HepG2 (cell line): ENCODE results near the gene AGTPBP1. TPM values are rescaled to one million over a fixed set of nuclear protein-coding genes. Genes with fewer than 3 reads are reported as not detected.

Source experiments
- ATAC-seq: fragments of 200-7000 bp; cut with Tn5 transposase; 3 replicates; pipeline ENCODE4 v1.9.1; 2020; ENCODE audit warnings: mild to moderate bottlenecking, moderate library complexity
- BruUV-seq: library from RNA; stranded (reverse); fragments of 400-500 nt; replicated peaks from 2 replicates; lab custom pipeline; 2021; lab: Mats Ljungman, UMichigan
- CTCF ChIA-PET: fragments of 300-600 bp; formaldehyde crosslinking; extraction: SDS; loops from one replicate; lab custom pipeline; 2021; ENCODE audit warnings: low total read pairs, inconsistent platforms, low intra/inter-chr PET ratio; lab: Yijun Ruan, JAX
- POLR2A ChIA-PET: fragments of 350-600 bp; sonication (Branson Sonifier 250); formaldehyde crosslinking; loops from one replicate; lab custom pipeline; 2020; ENCODE audit warnings: antibody characterized with exemption, inconsistent platforms; lab: Yijun Ruan, JAX
- DNase-seq: peaks from one replicate; pipeline ENCODE4 v3.0.0-alpha.2; 2015; ENCODE audit warnings: low spot score
- FAIRE-seq: peaks from 3 replicates; lab custom pipeline; 2011; peaks lifted over from hg19 to GRCh38; lab: Jason Lieb, UNC
- H2AFZ ChIP-seq: one replicate; pipeline ENCODE4 v1.6.1; 2011; ENCODE audit warnings: low read length, inconsistent platforms
- H3K27ac ChIP-seq: fragments of 300-600 bp; 3 replicates; pipeline ENCODE4 v1.8.0; 2011; ENCODE audit warnings: mixed run types, mild to moderate bottlenecking, mixed read lengths, low read length, inconsistent platforms; ENCODE audit not compliant: insufficient read depth; ENCODE audit errors: extremely low read length
- H3K27me3 ChIP-seq, 2 experiments: fragments of 200-600 bp in 1 of 2; 2 replicates in 1 of 2; 3 replicates in 1 of 2; pipeline versions ENCODE4 v1.6.0 to v1.8.0; 2011; ENCODE audit warnings: low read length in 2 of 2, mild to moderate bottlenecking in 2 of 2, moderate library complexity in 2 of 2, inconsistent platforms in 1 of 2; ENCODE audit not compliant: insufficient read depth in 2 of 2, control insufficient read depth in 1 of 2
- H3K36me3 ChIP-seq, 2 experiments: fragments of 200-600 bp in 1 of 2; replicated peaks in 1 of 2; 2 replicates in 1 of 2; 3 replicates in 1 of 2; pipeline versions ENCODE4 v1.5.1 to v1.8.0; 2011; ENCODE audit warnings: low read length in 2 of 2, inconsistent platforms in 1 of 2; ENCODE audit not compliant: insufficient read depth in 2 of 2, control insufficient read depth in 1 of 2
- H3K4me1 ChIP-seq: 2 replicates; pipeline ENCODE4 v1.5.1; 2012; ENCODE audit warnings: low read length, inconsistent platforms; ENCODE audit not compliant: insufficient read depth
- H3K4me2 ChIP-seq: 2 replicates; pipeline ENCODE4 v1.6.0; 2011; ENCODE audit warnings: low read depth, low read length, inconsistent platforms
- H3K4me3 ChIP-seq, 3 experiments: fragments of 200-600 bp in 1 of 3; sonication (generic), shearing (Covaris generic) in 1 of 3; replicated peaks in 1 of 3; 2 replicates each; pipeline ENCODE4 v1.5.1; 2011 to 2016; ENCODE audit warnings: low read length in 3 of 3, inconsistent platforms in 2 of 3, low read depth in 2 of 3, mild to moderate bottlenecking in 2 of 3, control low read depth in 1 of 3, mixed read lengths in 1 of 3; ENCODE audit not compliant: insufficient read depth in 1 of 3
- H3K79me2 ChIP-seq: one replicate; pipeline ENCODE4 v1.6.1; 2011; ENCODE audit warnings: low read length, inconsistent platforms; ENCODE audit not compliant: insufficient read depth
- H3K9ac ChIP-seq: 2 replicates; pipeline ENCODE4 v1.6.0; 2011; ENCODE audit warnings: mild to moderate bottlenecking, low read depth, low read length, inconsistent platforms; ENCODE audit not compliant: insufficient read depth
- H3K9me3 ChIP-seq: 2 replicates; pipeline ENCODE4 v1.5.1; 2012; ENCODE audit warnings: mild to moderate bottlenecking, low read length
- H4K20me1 ChIP-seq: 2 replicates; pipeline ENCODE4 v1.6.0; 2011; ENCODE audit warnings: inconsistent platforms, mild to moderate bottlenecking, low read length, moderate library complexity; ENCODE audit not compliant: insufficient read depth
- ATF7 ChIP-seq, 2 experiments: fragments of 450-650 bp in 1 of 2; sonication (generic) in 1 of 2; formaldehyde crosslinking in 1 of 2; IDR thresholded peaks; 2 replicates each; pipeline versions ENCODE4 v1.4.0 to v1.6.1; 2016 to 2020; ENCODE audit warnings: antibody characterized with exemption in 1 of 2, mild to moderate bottlenecking in 1 of 2, missing genetic modification reagents in 1 of 2
- CC2D1A ChIP-seq: sonication (generic); formaldehyde crosslinking; IDR thresholded peaks from 2 replicates; pipeline ENCODE4 v1.8.1; 2023; ENCODE audit warnings: mild to moderate bottlenecking, missing genetic modification reagents
- GTF3A ChIP-seq: sonication (generic); formaldehyde crosslinking; conservative IDR thresholded peaks from 2 replicates; pipeline ENCODE4 v1.4.0; 2020; ENCODE audit warnings: mild to moderate bottlenecking, missing genetic modification reagents
- HDAC2 ChIP-seq: sonication (generic); formaldehyde crosslinking; IDR thresholded peaks from 2 replicates; pipeline ENCODE4 v1.4.0; 2020; ENCODE audit warnings: missing genetic modification reagents
- HMGA1 ChIP-seq: sonication (generic); formaldehyde crosslinking; conservative IDR thresholded peaks from 2 replicates; pipeline ENCODE4 v1.4.0; 2020; ENCODE audit warnings: missing genetic modification reagents
- HOXD1 ChIP-seq: sonication (generic); formaldehyde crosslinking; IDR thresholded peaks from 2 replicates; pipeline ENCODE4 v1.5.0; 2020; ENCODE audit warnings: missing genetic modification reagents
- KAT2B ChIP-seq: fragments of 150-350 bp; IDR thresholded peaks from 2 replicates; pipeline ENCODE4 v1.6.1; 2014; ENCODE audit warnings: low read depth, low read length, borderline replicate concordance
- STAG1 ChIP-seq: sonication (generic); formaldehyde crosslinking; IDR thresholded peaks from 2 replicates; pipeline ENCODE4 v1.4.0; 2020; ENCODE audit warnings: missing genetic modification reagents
- TP53 ChIP-seq: sonication (generic); formaldehyde crosslinking; conservative IDR thresholded peaks from 2 replicates; pipeline ENCODE4 v1.4.0; 2020; ENCODE audit warnings: missing genetic modification reagents
- ZNF619 ChIP-seq: sonication (generic); formaldehyde crosslinking; IDR thresholded peaks from 2 replicates; pipeline ENCODE4 v1.4.0; 2020; ENCODE audit warnings: mild to moderate bottlenecking, missing genetic modification reagents
- ZNF777 ChIP-seq: sonication (generic); formaldehyde crosslinking; IDR thresholded peaks from 2 replicates; pipeline ENCODE4 v1.4.0; 2020; ENCODE audit warnings: missing genetic modification reagents
- WGBS: methylation state at CpG from one replicate; pipeline ENCODE4 v1.1.6; 2017; ENCODE audit warnings: low lambda C conversion rate; 5-methylcytosine and 5-hydroxymethylcytosine counted together
- in situ Hi-C: cut with HindIII; loops from 2 replicates; pipeline ENCODE4 v1.10.0; 2017; ENCODE audit warnings: low pct_unique_long_range_greater_than_20kb; ENCODE audit not compliant: extremely low pct_ligation_motif_present
- intact Hi-C: fragments of 100-400 bp; cut with micrococcal nuclease; formaldehyde crosslinking; loops from one replicate; pipeline ENCODE4 v1.10.0; 2022; ENCODE audit not compliant: unreplicated experiment
- polyA plus RNA-seq, 8 experiments: library from polyadenylated mRNA; depleted of rRNA in 3 of 8; stranded (reverse) in 7 of 8; unstranded in 1 of 8; fragments of >200 nt; fragmentation: Illumina TruSeq in 4 of 8; extraction: Trizol in 4 of 8; gene quantifications; 2 replicates each; pipeline versions ENCODE4 v1.2.1 to v1.2.3, GENCODE V29; 2011 to 2016; ENCODE audit warnings: low read depth in 4 of 8, missing spikeins in 1 of 8, mixed read lengths in 1 of 8; ENCODE audit not compliant: insufficient read depth in 1 of 8
- total RNA-seq, 5 experiments: library from RNA; depleted of rRNA; stranded (reverse); fragments of >200 nt; fragmentation: Illumina TruSeq; extraction: Trizol; gene quantifications; 2 replicates each; pipeline ENCODE4 v1.2.3, GENCODE V29; 2016; ENCODE audit warnings: low read depth in 1 of 5
- TF ChIP-seq, protein P1 (sequence below): sonication (generic); formaldehyde crosslinking; IDR thresholded peaks from 2 replicates; pipeline ENCODE4 v1.5.0; 2020; ENCODE audit warnings: missing genetic modification reagents, mild to moderate bottlenecking, borderline replicate concordance
- TF ChIP-seq, protein P2 (sequence below): sonication (generic); formaldehyde crosslinking; IDR thresholded peaks from 2 replicates; pipeline ENCODE4 v1.4.0; 2020; ENCODE audit warnings: missing genetic modification reagents
- TF ChIP-seq, protein P3 (sequence below), 2 experiments: IDR thresholded peaks; 2 replicates each; pipeline ENCODE4 v1.6.1; 2011 to 2012; ENCODE audit warnings: low read length in 2 of 2, borderline replicate concordance in 1 of 2, low read depth in 1 of 2, mild to moderate bottlenecking in 1 of 2, moderate library complexity in 1 of 2
- TF ChIP-seq, protein P4 (sequence below): fragments of 450-650 bp; IDR thresholded peaks from 2 replicates; pipeline ENCODE4 v1.6.1; 2016

Gene AGTPBP1
- total and polyA plus RNA-seq, 2 of the 13 experiments (the other 11 are each of a cell fraction or from before 2014, with no cell fraction given): 9.7 to 22.3 TPM

DNA sequence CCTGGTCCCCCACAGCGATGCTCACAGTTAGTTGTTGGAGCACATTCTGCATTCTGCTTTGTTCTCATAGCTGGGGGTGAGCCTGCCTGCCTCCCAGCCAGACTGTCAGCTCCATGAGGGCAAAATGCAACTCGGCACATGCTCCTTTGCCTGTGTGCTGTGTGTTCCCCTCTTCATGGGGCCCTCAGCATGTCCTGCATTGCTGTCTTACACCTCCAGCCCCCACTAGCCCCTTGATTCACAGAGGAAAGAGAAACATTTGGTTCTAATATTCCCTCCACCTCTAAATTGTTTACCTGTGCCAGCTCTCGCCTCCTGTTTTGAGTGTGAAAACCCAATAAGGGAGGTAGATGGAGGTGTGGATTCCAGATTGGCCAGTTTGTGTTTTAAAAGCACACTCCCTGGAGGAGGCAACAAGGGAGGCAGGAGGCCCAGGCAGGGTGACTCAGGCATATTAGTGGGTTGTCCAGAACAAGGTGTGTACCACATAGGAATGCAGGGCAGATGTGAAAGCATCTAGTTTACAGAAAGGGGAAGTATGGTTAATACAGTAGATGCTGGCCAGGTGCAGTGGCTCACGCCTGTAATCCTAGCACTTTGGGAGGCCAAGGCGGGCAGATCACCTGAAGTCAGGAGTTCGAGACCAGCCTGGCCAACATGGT, 224.6 kb downstream of the AGTPBP1 start:
- Histone ChIP-seq H3K9me3 (no peaks in the 10 kb centered on the region), H3K27me3 (peaks cover 0 to 24% of the 10 kb centered on the region in 2 experiments; a peak in 4 of 5 replicates), H3K4me2 (no peak overlapping the region), H2AFZ (no peak overlapping the region), H3K9ac (no peak overlapping the region), H4K20me1 (no peaks in the 10 kb centered on the region; the same call in 1 of the 2 replicates), H3K4me3 (no peak overlapping the region), H3K4me1 (no peaks in the 10 kb centered on the region), H3K27ac (no peak overlapping the region), H3K79me2 (no peaks in the 10 kb centered on the region), H3K36me3 (no peaks in the 10 kb centered on the region)
- FAIRE-seq: no peak
- in situ Hi-C loops: no loop called here
- 22% methylated on average over 6 of the region's 6 CpGs for WGBS
- intact Hi-C loops: no loop called here
- DNase-seq: no peak
- no peak for ATAC-seq
- BruUV-seq: no TSS peak
- TF ChIP-seq ZNF619 (no peak), KAT2B (no peak), HDAC2 (CRISPR knock-in tag) (no peak), ATF7 (IDR thresholded peaks at IDR 0.05) (no peak), ATF7 (CRISPR knock-in tag; IDR thresholded peaks at IDR 0.05) (no peak), TP53 (CRISPR knock-in tag) (no peak), STAG1 (CRISPR knock-in tag) (no peak), CC2D1A (CRISPR knock-in tag) (no peak), HMGA1 (CRISPR knock-in tag) (no peak), HOXD1 (no peak), GTF3A (no peak), ZNF777 (CRISPR knock-in tag) (no peak)
- TF ChIP-seq, protein P1, sequence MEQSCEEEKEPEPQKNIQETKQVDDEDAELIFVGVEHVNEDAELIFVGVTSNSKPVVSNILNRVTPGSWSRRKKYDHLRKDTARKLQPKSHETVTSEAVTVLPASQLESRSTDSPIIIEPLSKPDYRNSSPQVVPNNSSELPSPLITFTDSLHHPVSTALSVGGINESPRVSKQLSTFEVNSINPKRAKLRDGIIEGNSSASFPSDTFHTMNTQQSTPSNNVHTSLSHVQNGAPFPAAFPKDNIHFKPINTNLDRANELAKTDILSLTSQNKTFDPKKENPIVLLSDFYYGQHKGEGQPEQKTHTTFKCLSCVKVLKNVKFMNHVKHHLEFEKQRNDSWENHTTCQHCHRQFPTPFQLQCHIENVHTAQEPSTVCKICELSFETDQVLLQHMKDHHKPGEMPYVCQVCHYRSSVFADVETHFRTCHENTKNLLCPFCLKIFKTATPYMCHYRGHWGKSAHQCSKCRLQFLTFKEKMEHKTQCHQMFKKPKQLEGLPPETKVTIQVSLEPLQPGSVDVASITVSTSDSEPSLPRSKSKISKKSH (CRISPR knock-in tag): no peak
- TF ChIP-seq, protein P2, sequence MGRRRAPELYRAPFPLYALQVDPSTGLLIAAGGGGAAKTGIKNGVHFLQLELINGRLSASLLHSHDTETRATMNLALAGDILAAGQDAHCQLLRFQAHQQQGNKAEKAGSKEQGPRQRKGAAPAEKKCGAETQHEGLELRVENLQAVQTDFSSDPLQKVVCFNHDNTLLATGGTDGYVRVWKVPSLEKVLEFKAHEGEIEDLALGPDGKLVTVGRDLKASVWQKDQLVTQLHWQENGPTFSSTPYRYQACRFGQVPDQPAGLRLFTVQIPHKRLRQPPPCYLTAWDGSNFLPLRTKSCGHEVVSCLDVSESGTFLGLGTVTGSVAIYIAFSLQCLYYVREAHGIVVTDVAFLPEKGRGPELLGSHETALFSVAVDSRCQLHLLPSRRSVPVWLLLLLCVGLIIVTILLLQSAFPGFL: no peak
- TF ChIP-seq, protein P3, sequence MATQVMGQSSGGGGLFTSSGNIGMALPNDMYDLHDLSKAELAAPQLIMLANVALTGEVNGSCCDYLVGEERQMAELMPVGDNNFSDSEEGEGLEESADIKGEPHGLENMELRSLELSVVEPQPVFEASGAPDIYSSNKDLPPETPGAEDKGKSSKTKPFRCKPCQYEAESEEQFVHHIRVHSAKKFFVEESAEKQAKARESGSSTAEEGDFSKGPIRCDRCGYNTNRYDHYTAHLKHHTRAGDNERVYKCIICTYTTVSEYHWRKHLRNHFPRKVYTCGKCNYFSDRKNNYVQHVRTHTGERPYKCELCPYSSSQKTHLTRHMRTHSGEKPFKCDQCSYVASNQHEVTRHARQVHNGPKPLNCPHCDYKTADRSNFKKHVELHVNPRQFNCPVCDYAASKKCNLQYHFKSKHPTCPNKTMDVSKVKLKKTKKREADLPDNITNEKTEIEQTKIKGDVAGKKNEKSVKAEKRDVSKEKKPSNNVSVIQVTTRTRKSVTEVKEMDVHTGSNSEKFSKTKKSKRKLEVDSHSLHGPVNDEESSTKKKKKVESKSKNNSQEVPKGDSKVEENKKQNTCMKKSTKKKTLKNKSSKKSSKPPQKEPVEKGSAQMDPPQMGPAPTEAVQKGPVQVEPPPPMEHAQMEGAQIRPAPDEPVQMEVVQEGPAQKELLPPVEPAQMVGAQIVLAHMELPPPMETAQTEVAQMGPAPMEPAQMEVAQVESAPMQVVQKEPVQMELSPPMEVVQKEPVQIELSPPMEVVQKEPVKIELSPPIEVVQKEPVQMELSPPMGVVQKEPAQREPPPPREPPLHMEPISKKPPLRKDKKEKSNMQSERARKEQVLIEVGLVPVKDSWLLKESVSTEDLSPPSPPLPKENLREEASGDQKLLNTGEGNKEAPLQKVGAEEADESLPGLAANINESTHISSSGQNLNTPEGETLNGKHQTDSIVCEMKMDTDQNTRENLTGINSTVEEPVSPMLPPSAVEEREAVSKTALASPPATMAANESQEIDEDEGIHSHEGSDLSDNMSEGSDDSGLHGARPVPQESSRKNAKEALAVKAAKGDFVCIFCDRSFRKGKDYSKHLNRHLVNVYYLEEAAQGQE (IDR thresholded peaks at IDR 0.05; ENCODE audit: borderline replicate concordance in 1 of 2, low read depth in 1 of 2, low read length in 2 of 2): no peak
- TF ChIP-seq, protein P4, sequence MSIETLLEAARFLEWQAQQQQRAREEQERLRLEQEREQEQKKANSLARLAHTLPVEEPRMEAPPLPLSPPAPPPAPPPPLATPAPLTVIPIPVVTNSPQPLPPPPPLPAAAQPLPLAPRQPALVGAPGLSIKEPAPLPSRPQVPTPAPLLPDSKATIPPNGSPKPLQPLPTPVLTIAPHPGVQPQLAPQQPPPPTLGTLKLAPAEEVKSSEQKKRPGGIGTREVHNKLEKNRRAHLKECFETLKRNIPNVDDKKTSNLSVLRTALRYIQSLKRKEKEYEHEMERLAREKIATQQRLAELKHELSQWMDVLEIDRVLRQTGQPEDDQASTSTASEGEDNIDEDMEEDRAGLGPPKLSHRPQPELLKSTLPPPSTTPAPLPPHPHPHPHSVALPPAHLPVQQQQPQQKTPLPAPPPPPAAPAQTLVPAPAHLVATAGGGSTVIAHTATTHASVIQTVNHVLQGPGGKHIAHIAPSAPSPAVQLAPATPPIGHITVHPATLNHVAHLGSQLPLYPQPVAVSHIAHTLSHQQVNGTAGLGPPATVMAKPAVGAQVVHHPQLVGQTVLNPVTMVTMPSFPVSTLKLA: no peak
- POLR2A ChIA-PET: no interaction called here
- CTCF ChIA-PET: no interaction called here
